Hematopoietic multipotent progenitor cell treated with erythropoietin and hydrocortisone succinate and interleukin-3 and kit ligand, for 6 days (in vitro differentiated cells): ENCODE data around the gene TIAM2.
"Not testable (repeated sequence)": the region's sequence is repeated elsewhere in the genome, so short reads cannot be mapped to it uniquely, and the experiment has no call there.

Experiments used
- DNase-seq: peaks from one replicate; pipeline ENCODE4 v3.0.0-alpha.2; 2015

Gene TIAM2

GRCh38 chr6:154995254-154996015 is at the start of gene TIAM2:
TIAM2 (plus strand) TSS chr6:154995315; CDS start chr6:155129224, 133,909 bp downstream.
- DNase-seq, result peak; percentile 23

GRCh38 chr6:154950979-154951344 is 44.2 kb upstream of the TIAM2 start:
- no peak for DNase-seq

GRCh38 chr6:154951345-154952200 is 43.5 kb upstream of the TIAM2 start:
- DNase-seq, result peak; percentile 41

- DNase-seq, result no peak
Measured at GRCh38 chr6:154953644-154954043, 41.5 kb upstream of the TIAM2 start.

GRCh38 chr6:154954347-154954746 is 40.8 kb upstream of the TIAM2 start:
- DNase-seq, result no peak

GRCh38 chr6:154956771-154957522 is 38.2 kb upstream of the TIAM2 start:
- DNase-seq, result no peak

- no peak for DNase-seq
Measured at GRCh38 chr6:154958469-154958868, 36.6 kb upstream of the TIAM2 start.

- no peak for DNase-seq
Measured at GRCh38 chr6:154960299-154960843, 34.7 kb upstream of the TIAM2 start.

GRCh38 chr6:154960854-154961530 is 34.1 kb upstream of the TIAM2 start:
- DNase-seq, result no peak

- DNase-seq, result no peak
Measured at GRCh38 chr6:154962753-154963152, 32.4 kb upstream of the TIAM2 start.

GRCh38 chr6:154966065-154966770 is 28.9 kb upstream of the TIAM2 start:
- not testable (repeated sequence) for DNase-seq

- DNase-seq, result no peak
Measured at GRCh38 chr6:154969796-154970195, 25.3 kb upstream of the TIAM2 start.

- DNase-seq, result no peak
Measured at GRCh38 chr6:154974485-154975149, 20.5 kb upstream of the TIAM2 start.

- DNase-seq, result no peak
Measured at GRCh38 chr6:154977588-154977987, 17.5 kb upstream of the TIAM2 start.

- DNase-seq, result no peak
Measured at GRCh38 chr6:154980273-154981078, 14.6 kb upstream of the TIAM2 start.

GRCh38 chr6:154981079-154981870 is 13.8 kb upstream of the TIAM2 start:
- no peak for DNase-seq

- no peak for DNase-seq
Measured at GRCh38 chr6:154984146-154984545, 11.0 kb upstream of the TIAM2 start.

GRCh38 chr6:154986787-154987235 is 8.3 kb upstream of the TIAM2 start:
- DNase-seq, result peak; percentile 67

GRCh38 chr6:154989448-154989847 is 5.7 kb upstream of the TIAM2 start:
- DNase-seq, result no peak
